Medulla oblongata (tissue), 1 donor: ENCODE data around the gene DDAH1.
"Not testable (repeated sequence)": the region's sequence is repeated elsewhere in the genome, so short reads cannot be mapped to it uniquely, and the experiment has no call there.

Experiments
- DNase-seq: peaks from one replicate; pipeline ENCODE4 v3.0.0-alpha.2; 2015; ENCODE audit errors: extremely low spot score

Gene DDAH1

GRCh38 chr1:85359874-85360721, 104.9 kb downstream of the DDAH1 start:
- no peak for DNase-seq

- no peak for DNase-seq
Measured at GRCh38 chr1:85358702-85359438, 106.1 kb downstream of the DDAH1 start.

- no peak for DNase-seq
Measured at GRCh38 chr1:85357817-85358216, 107.1 kb downstream of the DDAH1 start.

GRCh38 chr1:85356130-85356529, 108.8 kb downstream of the DDAH1 start:
- no peak for DNase-seq

GRCh38 chr1:85352055-85352454, 112.9 kb downstream of the DDAH1 start:
- no peak for DNase-seq

- DNase-seq = no peak
Measured at GRCh38 chr1:85351202-85351828, 113.6 kb downstream of the DDAH1 start.

GRCh38 chr1:85349224-85349623, 115.7 kb downstream of the DDAH1 start:
- DNase-seq = no peak

- no peak for DNase-seq
Measured at GRCh38 chr1:85347908-85348307, 117.1 kb downstream of the DDAH1 start.

- DNase-seq = not testable (repeated sequence)
Measured at GRCh38 chr1:85347275-85347674, 117.7 kb downstream of the DDAH1 start.

- DNase-seq = no peak
Measured at GRCh38 chr1:85344256-85344694, 120.7 kb downstream of the DDAH1 start.

- no peak for DNase-seq
Measured at GRCh38 chr1:85343612-85344255, 121.2 kb downstream of the DDAH1 start.

- DNase-seq = no peak
Measured at GRCh38 chr1:85343213-85343611, 121.7 kb downstream of the DDAH1 start.

- no peak for DNase-seq
Measured at GRCh38 chr1:85342207-85342606, 122.8 kb downstream of the DDAH1 start.

- no peak for DNase-seq
Measured at GRCh38 chr1:85340427-85340826, 124.5 kb downstream of the DDAH1 start.

GRCh38 chr1:85339656-85340399, 125.1 kb downstream of the DDAH1 start:
- no peak for DNase-seq

- no peak for DNase-seq
Measured at GRCh38 chr1:85339089-85339488, 125.9 kb downstream of the DDAH1 start.

GRCh38 chr1:85334962-85335361, 130.0 kb downstream of the DDAH1 start:
- no peak for DNase-seq

- DNase-seq = no peak
Measured at GRCh38 chr1:85333186-85333585, 131.8 kb downstream of the DDAH1 start.

GRCh38 chr1:85332575-85332974, 132.4 kb downstream of the DDAH1 start:
- no peak for DNase-seq

- DNase-seq = no peak
Measured at GRCh38 chr1:85330711-85331290, 134.2 kb downstream of the DDAH1 start.

- no peak for DNase-seq
Measured at GRCh38 chr1:85330214-85330631, 134.7 kb downstream of the DDAH1 start.
